ENCODE data around the gene EMX1.

GRCh38 chr2:72936660-72937355, 19.5 kb downstream of the EMX1 start:
- TF ChIP-seq, protein P1, sequence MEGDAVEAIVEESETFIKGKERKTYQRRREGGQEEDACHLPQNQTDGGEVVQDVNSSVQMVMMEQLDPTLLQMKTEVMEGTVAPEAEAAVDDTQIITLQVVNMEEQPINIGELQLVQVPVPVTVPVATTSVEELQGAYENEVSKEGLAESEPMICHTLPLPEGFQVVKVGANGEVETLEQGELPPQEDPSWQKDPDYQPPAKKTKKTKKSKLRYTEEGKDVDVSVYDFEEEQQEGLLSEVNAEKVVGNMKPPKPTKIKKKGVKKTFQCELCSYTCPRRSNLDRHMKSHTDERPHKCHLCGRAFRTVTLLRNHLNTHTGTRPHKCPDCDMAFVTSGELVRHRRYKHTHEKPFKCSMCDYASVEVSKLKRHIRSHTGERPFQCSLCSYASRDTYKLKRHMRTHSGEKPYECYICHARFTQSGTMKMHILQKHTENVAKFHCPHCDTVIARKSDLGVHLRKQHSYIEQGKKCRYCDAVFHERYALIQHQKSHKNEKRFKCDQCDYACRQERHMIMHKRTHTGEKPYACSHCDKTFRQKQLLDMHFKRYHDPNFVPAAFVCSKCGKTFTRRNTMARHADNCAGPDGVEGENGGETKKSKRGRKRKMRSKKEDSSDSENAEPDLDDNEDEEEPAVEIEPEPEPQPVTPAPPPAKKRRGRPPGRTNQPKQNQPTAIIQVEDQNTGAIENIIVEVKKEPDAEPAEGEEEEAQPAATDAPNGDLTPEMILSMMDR (IDR thresholded peaks at IDR 0.05): no peak
- no peak for TF ChIP-seq POLR2A (IDR thresholded peaks at IDR 0.05; ENCODE audit: low read depth)

Measured in esophagus muscularis mucosa (tissue), 3 donors.